ENCODE results near the gene GPR137B. TPM values are rescaled to one million over a fixed set of nuclear protein-coding genes. Genes with fewer than 3 reads are reported as not detected.

GPR137B gene
- total and polyA plus RNA-seq, 5 donors from 2014 or later: 5.2 to 18.6 (median 7.6) TPM

GRCh38 chr1:236206548-236206947 lies 64.2 kb downstream of the GPR137B start:
- Mint-ChIP-seq H3K9me3 (peaks cover 2 to 23% (median 13%) of the 10 kb centered on the region in 7 donors), H3K36me3 (peaks cover 55% of the 10 kb centered on the region), H3K4me1 (peaks cover 0 to 6% (median 1%) of the 10 kb centered on the region in 4 donors), H3K4me3 (no peak overlapping the region), H3K27ac (no peak overlapping the region), H3K27me3 (no peaks in the 10 kb centered on the region)
- DNase-seq (no peak), ATAC-seq (ENCODE audit: low read depth in 2 of 2) (no peak)
- Histone ChIP-seq H3K9me3 (ENCODE audit: control insufficient read depth in 2 of 2, low read length in 2 of 2) (peaks cover 9 to 11% of the 10 kb centered on the region in 2 experiments), H3K27me3 (ENCODE audit: control insufficient read depth, insufficient read depth, low read length) (no peaks in the 10 kb centered on the region), H3K4me3 (ENCODE audit: low read depth, low read length) (no peak overlapping the region), H3K4me1 (ENCODE audit: control insufficient read depth, insufficient read depth, low read length, poor library complexity, severe bottlenecking) (no peaks in the 10 kb centered on the region), H3K36me3 (ENCODE audit: control insufficient read depth, insufficient read depth, low read length) (peaks cover 28% of the 10 kb centered on the region), H3K27ac (ENCODE audit: insufficient read depth, low read length, poor library complexity, severe bottlenecking) (no peak overlapping the region)

GRCh38 chr1:236207121-236207520 lies 64.8 kb downstream of the GPR137B start:
- no peak for DNase-seq
- Histone ChIP-seq H3K27ac (ENCODE audit: insufficient read depth, low read length, poor library complexity, severe bottlenecking) (no peak overlapping the region), H3K4me1 (ENCODE audit: control insufficient read depth, insufficient read depth, low read length, poor library complexity, severe bottlenecking) (no peaks in the 10 kb centered on the region), H3K9me3 (ENCODE audit: control insufficient read depth in 2 of 2, low read length in 2 of 2) (peaks cover 3 to 5% of the 10 kb centered on the region in 2 experiments), H3K4me3 (ENCODE audit: low read depth, low read length) (no peak overlapping the region), H3K27me3 (ENCODE audit: control insufficient read depth, insufficient read depth, low read length) (no peaks in the 10 kb centered on the region), H3K36me3 (ENCODE audit: control insufficient read depth, insufficient read depth, low read length) (peaks cover 23% of the 10 kb centered on the region)
- Mint-ChIP-seq H3K4me1 (peaks cover 0 to 6% (median 1%) of the 10 kb centered on the region in 4 donors), H3K27me3 (no peaks in the 10 kb centered on the region), H3K27ac (no peak overlapping the region), H3K36me3 (peaks cover 56% of the 10 kb centered on the region), H3K4me3 (no peak overlapping the region), H3K9me3 (peaks cover 2 to 17% (median 13%) of the 10 kb centered on the region in 7 donors)
- ATAC-seq (ENCODE audit: low read depth in 2 of 2): no peak

GRCh38 chr1:236207569-236207968 lies 65.2 kb downstream of the GPR137B start:
- H3K27me3 Mint-ChIP-seq: no peaks in the 10 kb centered on the region
- DNase-seq (no peak), ATAC-seq (ENCODE audit: low read depth in 2 of 2) (no peak)
- H3K9me3 Mint-ChIP-seq: peaks cover 2 to 14% (median 10%) of the 10 kb centered on the region in 7 donors
- Histone ChIP-seq H3K4me1 (ENCODE audit: control insufficient read depth, insufficient read depth, low read length, poor library complexity, severe bottlenecking) (no peaks in the 10 kb centered on the region), H3K4me3 (ENCODE audit: low read depth, low read length) (no peak overlapping the region), H3K36me3 (ENCODE audit: control insufficient read depth, insufficient read depth, low read length) (peaks cover 18% of the 10 kb centered on the region), H3K9me3 (ENCODE audit: control insufficient read depth in 2 of 2, low read length in 2 of 2) (peaks cover 0 to under 1% of the 10 kb centered on the region in 2 experiments), H3K27ac (ENCODE audit: insufficient read depth, low read length, poor library complexity, severe bottlenecking) (no peak overlapping the region), H3K27me3 (ENCODE audit: control insufficient read depth, insufficient read depth, low read length) (no peaks in the 10 kb centered on the region)
- H3K4me1 Mint-ChIP-seq: peaks cover 0 to 4% (median 1%) of the 10 kb centered on the region in 4 donors
- H3K36me3 Mint-ChIP-seq: peaks cover 57% of the 10 kb centered on the region
- H3K27ac Mint-ChIP-seq: no peak overlapping the region
- H3K4me3 Mint-ChIP-seq: no peak overlapping the region

- no peak overlapping the region for H3K4me3 Mint-ChIP-seq
- ATAC-seq (ENCODE audit: low read depth in 2 of 2): no peak
These were observed 66.8 kb downstream of the GPR137B start for GRCh38 chr1:236209185-236209584.

GRCh38 chr1:236209713-236210112 lies 67.4 kb downstream of the GPR137B start:
- peaks cover 0 to 3% (median 0%) of the 10 kb centered on the region in 7 donors for H3K9me3 Mint-ChIP-seq
- Histone ChIP-seq H3K36me3 (ENCODE audit: control insufficient read depth, insufficient read depth, low read length) (peaks cover 16% of the 10 kb centered on the region), H3K27me3 (ENCODE audit: control insufficient read depth, insufficient read depth, low read length) (no peaks in the 10 kb centered on the region), H3K27ac (ENCODE audit: insufficient read depth, low read length, poor library complexity, severe bottlenecking) (no peak overlapping the region), H3K4me3 (ENCODE audit: low read depth, low read length) (no peak overlapping the region), H3K4me1 (ENCODE audit: control insufficient read depth, insufficient read depth, low read length, poor library complexity, severe bottlenecking) (no peaks in the 10 kb centered on the region), H3K9me3 (ENCODE audit: control insufficient read depth in 2 of 2, low read length in 2 of 2) (no peaks in the 10 kb centered on the region)
- H3K36me3 Mint-ChIP-seq: peaks cover 51% of the 10 kb centered on the region
- H3K27ac Mint-ChIP-seq: no peak overlapping the region
- no peaks in the 10 kb centered on the region for H3K27me3 Mint-ChIP-seq
- ATAC-seq (ENCODE audit: low read depth in 2 of 2): no peak
- DNase-seq: no peak
- H3K4me1 Mint-ChIP-seq: peaks cover 0 to 3% (median 0%) of the 10 kb centered on the region in 4 donors
- H3K4me3 Mint-ChIP-seq: no peak overlapping the region

More at GRCh38 chr1:236209185-236209584, 66.8 kb downstream of the GPR137B start:
- Mint-ChIP-seq H3K9me3 (peaks cover 0 to 8% (median 2%) of the 10 kb centered on the region in 7 donors), H3K4me1 (no peaks in the 10 kb centered on the region), H3K36me3 (peaks cover 50% of the 10 kb centered on the region), H3K27me3 (no peaks in the 10 kb centered on the region), H3K27ac (no peak overlapping the region)
- peaks cover 18% of the 10 kb centered on the region for H3K36me3 ChIP-seq (ENCODE audit: control insufficient read depth, insufficient read depth, low read length)
- no peak for DNase-seq
- no peak overlapping the region for H3K4me3 ChIP-seq (ENCODE audit: low read depth, low read length)
- no peaks in the 10 kb centered on the region for H3K9me3 ChIP-seq (ENCODE audit: control insufficient read depth in 2 of 2, low read length in 2 of 2)
- no peak overlapping the region for H3K27ac ChIP-seq (ENCODE audit: insufficient read depth, low read length, poor library complexity, severe bottlenecking)
- no peaks in the 10 kb centered on the region for H3K4me1 ChIP-seq (ENCODE audit: control insufficient read depth, insufficient read depth, low read length, poor library complexity, severe bottlenecking)
- no peaks in the 10 kb centered on the region for H3K27me3 ChIP-seq (ENCODE audit: control insufficient read depth, insufficient read depth, low read length)

GRCh38 chr1:236211815-236212214 lies 69.5 kb downstream of the GPR137B start:
- Histone ChIP-seq H3K27me3 (ENCODE audit: control insufficient read depth, insufficient read depth, low read length) (no peaks in the 10 kb centered on the region), H3K4me1 (ENCODE audit: control insufficient read depth, insufficient read depth, low read length, poor library complexity, severe bottlenecking) (no peaks in the 10 kb centered on the region), H3K9me3 (ENCODE audit: control insufficient read depth in 2 of 2, low read length in 2 of 2) (no peaks in the 10 kb centered on the region), H3K27ac (ENCODE audit: insufficient read depth, low read length, poor library complexity, severe bottlenecking) (no peak overlapping the region), H3K36me3 (ENCODE audit: control insufficient read depth, insufficient read depth, low read length) (peaks cover 8% of the 10 kb centered on the region), H3K4me3 (ENCODE audit: low read depth, low read length) (no peak overlapping the region)
- Mint-ChIP-seq H3K9me3 (peaks cover 0 to 1% (median 0%) of the 10 kb centered on the region in 7 donors), H3K27me3 (no peaks in the 10 kb centered on the region), H3K4me1 (peaks cover 0 to 3% (median 0%) of the 10 kb centered on the region in 4 donors), H3K4me3 (no peak overlapping the region), H3K36me3 (peaks cover 53% of the 10 kb centered on the region), H3K27ac (no peak overlapping the region)
- ATAC-seq (ENCODE audit: low read depth in 2 of 2) (no peak), DNase-seq (no peak)

- no peak overlapping the region for H3K4me3 ChIP-seq (ENCODE audit: low read depth, low read length)
- Mint-ChIP-seq H3K27ac (no peak overlapping the region), H3K9me3 (no peaks in the 10 kb centered on the region), H3K27me3 (no peaks in the 10 kb centered on the region), H3K4me3 (no peak overlapping the region), H3K36me3 (peaks cover 45% of the 10 kb centered on the region), H3K4me1 (peaks cover 0 to 3% (median 0%) of the 10 kb centered on the region in 4 donors)
- no peaks in the 10 kb centered on the region for H3K4me1 ChIP-seq (ENCODE audit: control insufficient read depth, insufficient read depth, low read length, poor library complexity, severe bottlenecking)
- H3K9me3 ChIP-seq (ENCODE audit: control insufficient read depth in 2 of 2, low read length in 2 of 2): no peaks in the 10 kb centered on the region
- H3K27me3 ChIP-seq (ENCODE audit: control insufficient read depth, insufficient read depth, low read length): no peaks in the 10 kb centered on the region
- no peak for ATAC-seq (ENCODE audit: low read depth in 2 of 2)
- DNase-seq: no peak
- peaks cover 8% of the 10 kb centered on the region for H3K36me3 ChIP-seq (ENCODE audit: control insufficient read depth, insufficient read depth, low read length)
- no peak overlapping the region for H3K27ac ChIP-seq (ENCODE audit: insufficient read depth, low read length, poor library complexity, severe bottlenecking)
These were observed 71.2 kb downstream of the GPR137B start for GRCh38 chr1:236213534-236213933.

- Mint-ChIP-seq H3K4me3 (no peak overlapping the region), H3K4me1 (peaks cover 0 to 3% (median 0%) of the 10 kb centered on the region in 4 donors), H3K9me3 (no peaks in the 10 kb centered on the region), H3K36me3 (peaks cover 34% of the 10 kb centered on the region), H3K27me3 (no peaks in the 10 kb centered on the region), H3K27ac (no peak overlapping the region)
- no peak overlapping the region for H3K27ac ChIP-seq (ENCODE audit: insufficient read depth, low read length, poor library complexity, severe bottlenecking)
- peaks cover 8% of the 10 kb centered on the region for H3K36me3 ChIP-seq (ENCODE audit: control insufficient read depth, insufficient read depth, low read length)
- no peaks in the 10 kb centered on the region for H3K27me3 ChIP-seq (ENCODE audit: control insufficient read depth, insufficient read depth, low read length)
- ATAC-seq (ENCODE audit: low read depth in 2 of 2) (no peak), DNase-seq (no peak)
- H3K4me1 ChIP-seq (ENCODE audit: control insufficient read depth, insufficient read depth, low read length, poor library complexity, severe bottlenecking): no peaks in the 10 kb centered on the region
- H3K4me3 ChIP-seq (ENCODE audit: low read depth, low read length): no peak overlapping the region
- H3K9me3 ChIP-seq (ENCODE audit: control insufficient read depth in 2 of 2, low read length in 2 of 2): no peaks in the 10 kb centered on the region
These were observed 72.4 kb downstream of the GPR137B start for GRCh38 chr1:236214761-236215160.

All from CD4-positive, CD25-positive, alpha-beta regulatory T cell (primary cell).